Iris pigment epithelial cell (primary cell): Measurements from ENCODE around the gene STX18.
A peak's percentile ranks its signal among the peaks of the same experiment; 100 is the strongest.
"Not testable (repeated sequence)": the region's sequence is repeated elsewhere in the genome, so short reads cannot be mapped to it uniquely, and the experiment has no call there.

Source experiments
- DNase-seq: peaks from one replicate; pipeline ENCODE4 v3.0.0-alpha.2; 2011; ENCODE audit warnings: low read depth

Gene STX18

GRCh38 chr4:4437798-4438470 lies 103.9 kb downstream of the STX18 start:
- DNase-seq, result no peak

GRCh38 chr4:4436244-4436823 lies 105.5 kb downstream of the STX18 start:
- no peak for DNase-seq

GRCh38 chr4:4433941-4434340 lies 107.9 kb downstream of the STX18 start:
- no peak for DNase-seq

DNA sequence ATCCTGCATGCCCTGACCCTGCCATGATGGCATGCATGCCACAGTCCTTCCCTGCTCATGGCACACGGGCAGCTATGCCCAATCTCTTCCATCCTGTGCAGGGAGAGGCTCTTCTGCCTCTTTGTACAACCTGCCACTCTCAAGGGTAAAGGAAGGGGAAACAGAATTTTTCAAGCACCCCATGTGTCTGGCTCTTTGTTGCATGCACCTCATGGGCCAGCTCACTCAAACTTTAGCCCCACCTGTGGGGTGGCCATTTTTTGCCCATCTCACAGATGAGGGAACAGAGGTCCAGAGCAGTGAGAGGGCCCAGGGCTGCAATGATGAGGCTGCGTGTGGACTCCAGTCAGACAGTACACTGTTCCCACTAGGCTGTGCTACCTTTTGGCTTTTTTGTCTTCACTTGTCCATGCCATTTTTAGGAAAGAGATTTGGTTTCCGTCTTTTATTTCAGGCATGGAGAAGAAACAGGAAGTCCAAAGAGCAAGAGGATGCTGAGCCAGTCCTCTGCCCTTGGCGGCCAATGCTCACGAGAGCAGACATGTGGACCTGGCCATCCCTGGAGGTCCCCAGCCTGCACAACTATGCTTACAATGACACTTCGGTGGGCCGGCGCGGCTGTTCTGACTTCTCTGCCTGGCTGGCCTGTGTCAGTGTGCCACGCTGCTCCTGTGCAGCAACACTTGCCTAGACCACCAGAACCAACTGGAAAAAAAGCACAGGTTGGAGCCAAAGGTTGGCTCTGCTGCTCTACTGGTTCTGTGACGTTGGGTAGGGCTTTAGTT lies 109.3 kb downstream of the STX18 start:
- no peak for DNase-seq

- peak; percentile 83 for DNase-seq
Observed at GRCh38 chr4:4430492-4431195, 111.2 kb downstream of the STX18 start.

- no peak for DNase-seq
Observed at GRCh38 chr4:4428966-4429875, 112.6 kb downstream of the STX18 start.

DNA sequence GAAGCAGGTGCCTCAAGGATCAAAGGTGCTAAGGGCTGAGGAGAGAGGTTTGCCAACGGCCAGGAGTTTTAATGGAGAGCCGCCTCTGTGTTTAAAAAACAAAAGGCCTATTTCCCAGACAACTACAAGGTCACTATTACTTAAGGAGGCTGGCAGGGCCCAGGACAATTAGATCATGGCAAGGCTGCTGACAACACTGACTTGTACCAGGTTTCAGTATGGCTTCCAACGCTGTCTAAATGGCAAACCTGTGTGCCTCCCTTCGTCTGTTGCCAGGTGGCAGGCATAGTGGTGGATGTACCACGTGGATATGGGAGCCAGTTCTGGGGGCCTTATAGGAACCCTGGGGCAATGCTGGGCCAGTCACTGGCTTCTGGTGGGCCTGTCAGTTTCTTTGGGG lies 114.0 kb downstream of the STX18 start:
- DNase-seq, result no peak

DNA sequence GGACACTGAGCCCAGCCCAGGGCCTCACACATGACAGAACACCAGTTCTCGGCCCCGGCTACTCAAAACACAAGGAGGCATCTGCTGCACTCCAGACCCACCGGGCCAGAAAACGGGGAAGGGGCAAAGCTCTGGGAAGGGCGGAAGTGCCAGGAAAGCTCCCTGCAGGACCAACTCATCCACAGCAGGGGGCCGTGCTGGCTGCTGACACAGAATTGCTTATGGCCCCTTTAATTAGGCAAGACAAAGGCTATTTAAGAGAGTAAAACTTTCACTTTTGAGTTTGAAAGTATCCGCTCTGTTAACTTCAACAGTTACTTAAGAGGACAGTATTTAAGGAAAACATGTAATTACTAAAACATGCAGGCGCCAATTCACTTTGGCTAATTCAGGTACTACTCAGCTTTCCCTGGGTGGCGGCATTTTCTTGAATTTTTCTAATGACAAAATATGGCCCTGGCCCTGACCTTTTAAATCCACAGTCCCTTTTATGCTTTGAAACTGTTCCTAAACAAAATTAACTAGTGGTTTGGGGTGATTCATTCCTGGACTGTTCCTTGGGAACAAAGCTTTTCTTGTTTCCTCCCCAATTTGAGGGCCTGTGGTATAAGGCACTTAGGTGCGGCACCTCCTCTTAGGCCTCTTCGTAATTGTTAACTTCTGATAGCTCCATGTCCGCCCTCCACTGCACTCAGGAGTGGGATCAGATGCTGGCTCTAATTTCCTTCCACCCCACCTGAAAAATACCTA lies 114.6 kb downstream of the STX18 start:
- DNase-seq, result peak; percentile 14

DNA sequence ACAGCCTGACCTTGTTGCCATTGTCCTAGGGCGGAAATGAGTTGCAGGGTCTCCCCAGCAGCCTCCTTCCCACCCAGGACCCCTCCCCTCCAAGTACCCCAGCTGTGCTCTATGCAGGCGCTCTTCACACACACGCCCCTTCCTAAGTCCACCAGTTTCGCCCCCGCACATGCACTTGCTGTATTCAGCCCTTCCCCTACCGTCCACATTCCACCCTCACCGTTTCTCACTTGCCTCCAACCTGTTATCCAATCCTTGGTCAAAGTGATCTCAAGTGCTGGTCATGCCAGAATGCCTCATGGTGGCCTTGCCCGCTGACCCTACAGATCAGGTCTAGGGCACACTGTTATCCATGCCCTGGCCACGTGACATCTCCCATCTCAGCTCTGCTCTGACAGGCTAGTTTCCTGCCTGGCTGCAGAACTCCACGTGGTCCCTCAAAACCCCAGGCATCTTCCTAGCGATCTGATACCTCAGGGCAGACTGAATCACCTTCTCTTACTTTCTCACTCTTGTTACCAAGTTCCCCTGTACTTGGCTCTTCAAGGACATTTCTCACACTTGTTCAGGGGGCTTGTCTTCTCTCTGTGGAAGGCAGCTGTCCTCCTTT lies 115.2 kb downstream of the STX18 start:
- no peak for DNase-seq

DNA sequence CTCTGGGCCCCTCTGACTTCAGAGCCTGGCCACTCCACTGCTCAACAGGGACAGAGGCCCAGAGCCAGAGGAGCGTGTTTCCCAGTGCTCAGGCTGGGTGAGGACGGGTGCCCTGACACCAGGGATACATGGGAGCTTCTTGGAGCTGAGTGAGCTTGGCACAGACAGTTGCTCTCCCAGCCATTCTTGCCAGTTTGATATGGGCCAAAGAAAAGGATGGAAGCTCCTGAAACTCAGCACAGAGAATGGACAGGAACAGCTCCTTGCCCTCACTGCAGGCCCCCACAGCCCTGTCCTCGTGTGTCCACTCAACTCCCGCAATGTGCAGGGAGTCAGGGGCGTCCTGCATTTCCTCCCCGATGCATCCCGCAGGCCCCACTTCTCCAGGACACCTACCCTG lies 116.2 kb downstream of the STX18 start:
- DNase-seq, result no peak

GRCh38 chr4:4425119-4425690 lies 116.6 kb downstream of the STX18 start:
- DNase-seq, result no peak

DNA sequence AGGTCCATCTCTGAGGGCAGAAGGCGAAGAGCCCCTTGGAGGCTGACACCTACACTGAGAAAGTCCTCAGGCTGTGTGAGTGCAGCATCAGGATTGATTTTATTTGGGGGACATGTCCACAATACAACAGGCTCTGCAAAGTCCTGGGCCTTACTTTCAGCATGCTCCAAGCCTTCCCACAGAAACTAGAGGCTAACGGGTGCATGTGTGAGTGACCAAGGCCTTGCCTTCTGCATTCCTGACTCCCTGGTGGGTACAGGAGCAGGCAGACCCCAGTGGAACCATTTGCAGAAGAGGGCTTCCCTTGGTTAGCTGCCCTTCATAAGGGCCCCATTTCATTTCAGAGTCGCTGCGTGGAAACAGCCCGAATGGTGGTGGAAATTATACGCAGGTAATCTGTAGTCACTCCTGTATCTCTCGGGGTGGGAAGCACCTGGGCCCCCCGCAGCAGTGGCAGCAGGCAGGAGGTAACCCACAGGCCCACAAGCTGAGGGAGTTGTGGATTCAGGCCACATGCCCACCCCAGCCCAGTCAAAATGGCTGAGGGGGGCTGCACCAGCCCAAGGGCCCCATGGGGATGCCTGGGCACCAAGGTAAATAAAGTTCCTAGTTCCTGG lies 117.2 kb downstream of the STX18 start:
- no peak for DNase-seq

DNA sequence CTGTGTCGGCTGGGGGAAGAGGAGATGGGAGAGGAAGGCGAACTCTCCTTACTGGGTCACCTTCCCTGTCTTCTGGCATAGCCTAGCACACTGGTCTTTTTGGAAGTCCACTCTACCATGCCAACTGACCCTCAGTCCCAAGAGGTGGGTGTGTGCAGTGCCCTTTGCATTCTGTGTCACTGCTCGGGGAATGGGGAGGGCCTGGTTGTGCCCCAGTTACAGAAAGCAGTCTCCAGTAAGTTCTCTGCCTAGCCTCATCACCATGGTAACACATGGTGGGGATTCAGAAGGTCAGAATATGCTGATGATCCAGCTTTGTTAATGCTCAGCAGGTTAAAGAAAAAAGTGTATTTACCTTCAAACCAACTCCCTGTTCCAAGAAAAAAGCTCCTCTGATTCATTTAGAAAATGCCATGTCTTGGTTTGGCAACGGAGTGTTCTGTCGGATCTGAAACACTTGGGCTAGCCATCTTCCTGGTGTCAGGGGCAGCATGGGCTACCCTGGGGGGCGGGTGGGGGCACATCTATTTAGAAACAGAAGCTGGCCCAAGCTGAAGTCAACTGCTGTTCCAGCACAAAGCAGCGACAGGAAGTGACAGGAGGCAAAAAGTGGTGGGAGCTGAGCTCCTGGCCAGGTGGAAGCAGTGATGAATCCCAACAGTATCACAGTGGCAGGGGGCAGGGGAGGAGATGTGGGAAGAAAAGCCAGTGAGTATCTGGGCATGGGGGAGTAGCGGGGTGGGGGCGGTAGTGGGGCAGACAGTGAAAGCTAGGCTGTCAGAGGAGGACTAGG lies 117.9 kb downstream of the STX18 start:
- no peak for DNase-seq

DNA sequence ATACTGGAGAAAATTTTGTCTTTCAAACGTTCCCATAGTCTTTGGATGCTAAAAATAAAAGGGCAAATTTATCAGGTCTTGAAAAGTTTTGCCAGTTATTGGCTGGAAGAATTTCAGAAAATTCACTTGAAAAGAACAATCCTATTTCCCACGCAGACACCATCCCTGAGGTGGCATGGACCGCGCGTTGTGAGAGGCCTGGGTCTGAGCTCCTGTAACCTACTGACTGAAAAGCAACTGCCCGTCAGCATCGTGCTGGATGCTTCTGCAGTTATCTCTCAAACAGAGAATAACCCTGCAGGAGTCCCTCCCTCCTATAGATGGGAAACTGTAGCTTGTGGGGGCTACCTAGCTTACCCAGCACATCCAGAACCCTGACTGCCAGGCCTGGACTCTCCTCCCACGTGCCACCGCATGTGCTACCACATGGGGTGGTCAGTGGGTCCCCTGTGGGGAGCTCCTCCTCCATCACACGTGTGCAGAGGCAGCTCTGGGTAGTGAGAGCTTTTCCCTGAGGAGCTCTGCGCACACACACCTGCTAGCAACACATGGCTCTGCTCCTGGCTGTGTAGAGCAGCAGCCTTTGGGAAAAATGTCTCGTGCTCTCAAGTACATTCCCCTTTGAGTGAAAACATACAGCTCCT lies 118.9 kb downstream of the STX18 start:
- DNase-seq, result no peak

- DNase-seq, result not testable (repeated sequence)
Observed at GRCh38 chr4:4422117-4422516, 119.7 kb downstream of the STX18 start.

- no peak for DNase-seq
Observed at GRCh38 chr4:4421356-4421755, 120.5 kb downstream of the STX18 start.

- no peak for DNase-seq
Observed at GRCh38 chr4:4420421-4420820, 121.4 kb downstream of the STX18 start.

- DNase-seq, result no peak
Observed at GRCh38 chr4:4419896-4420295, 122.0 kb downstream of the STX18 start.
